Measurements from ENCODE around the gene PLA2G2D. TPM values are rescaled to one million over a fixed set of nuclear protein-coding genes. Genes with fewer than 3 reads are reported as not detected.

The PLA2G2D gene
- total and polyA plus RNA-seq, 2 of the 8 experiments (the other 6 are each of a cell fraction or from before 2014, with no cell fraction given) = not detected

- no peak overlapping the region for H3K9ac ChIP-seq (replicated peaks in 1 of 4; ENCODE audit: extremely low read depth in 1 of 4, low read depth in 3 of 4, low read length in 3 of 4)
- H3K27ac ChIP-seq (ENCODE audit: low read depth, low read length) = no peak overlapping the region
- no peak overlapping the region for H3K4me3 ChIP-seq (ENCODE audit: extremely low read depth in 1 of 4, insufficient read depth in 2 of 4, low read depth in 3 of 4, low read length in 4 of 4)
- no peak overlapping the region for H3K18ac ChIP-seq (ENCODE audit: extremely low read depth, low read length)
- no peak overlapping the region for H4K5ac ChIP-seq (ENCODE audit: insufficient read length, low read depth, low read length)
- H2BK5ac ChIP-seq (ENCODE audit: low read depth, low read length) = no peak overlapping the region
- no peaks in the 10 kb centered on the region for H3K79me2 ChIP-seq (ENCODE audit: control insufficient read depth in 1 of 2, insufficient read depth in 2 of 2, low read length in 2 of 2)
- H2BK20ac ChIP-seq (ENCODE audit: low read length) = no peak overlapping the region
- H3K79me1 ChIP-seq (ENCODE audit: low read depth, low read length) = no peaks in the 10 kb centered on the region
- H3K27me3 ChIP-seq (replicated peaks in 1 of 4; ENCODE audit: control insufficient read depth in 3 of 4, extremely low read depth in 1 of 4, insufficient read depth in 3 of 4, low read length in 3 of 4) = no peaks in the 10 kb centered on the region
- no peak overlapping the region for H2AFZ ChIP-seq (ENCODE audit: low read length)
- no peak overlapping the region for H2AK5ac ChIP-seq (ENCODE audit: low read depth, low read length)
- no peak overlapping the region for H3K14ac ChIP-seq (ENCODE audit: insufficient read length)
- H3K4me1 ChIP-seq (replicated peaks in 1 of 4; ENCODE audit: control insufficient read depth in 3 of 4, insufficient read depth in 4 of 4, low read length in 3 of 4) = no peaks in the 10 kb centered on the region
- no peak for FAIRE-seq
- H3K4me2 ChIP-seq (ENCODE audit: insufficient read depth in 1 of 2, low read depth in 2 of 2, low read length in 2 of 2) = no peak overlapping the region
- H2BK15ac ChIP-seq (ENCODE audit: low read length) = no peak overlapping the region
- no peaks in the 10 kb centered on the region for H3K9me3 ChIP-seq (ENCODE audit: insufficient read depth in 2 of 2, low read depth in 1 of 2, low read length in 1 of 2)
- H4K91ac ChIP-seq (replicated peaks; ENCODE audit: insufficient read length, low read length) = no peak overlapping the region
- no peak overlapping the region for H4K8ac ChIP-seq (ENCODE audit: extremely low read depth, insufficient read depth, low read length)
- no peak overlapping the region for H3K4ac ChIP-seq (replicated peaks; ENCODE audit: insufficient read length, low read depth, low read length)
- no peak overlapping the region for H2BK120ac ChIP-seq (replicated peaks; ENCODE audit: low read depth, low read length)
- 88% methylated on average over 7 of the region's 7 CpGs; no CpG with 5 or more reads in 1 of the 2 experiments for WGBS, 2 experiments (ENCODE audit: extremely low coverage in 1 of 2, insufficient coverage in 1 of 2, insufficient read length in 1 of 2, insufficient replicate concordance in 2 of 2, low coverage in 1 of 2, low lambda C conversion rate in 2 of 2, missing lambda C conversion rate in 1 of 2)
- H3K36me3 ChIP-seq (ENCODE audit: control insufficient read depth in 2 of 4, insufficient read depth in 4 of 4, low read length in 3 of 4) = no peaks in the 10 kb centered on the region
- CTCF ChIA-PET (ENCODE audit: partially characterized antibody) = interaction anchor here (0.8 to 4.1 kb wide), 7 partner anchors 10 to 313 kb away, joined by 3 to 23 read pairs (median 6); no protein-coding TSS in a partner anchor
- H3K23ac ChIP-seq (ENCODE audit: insufficient read length) = no peak overlapping the region
- no peak for DNase-seq (ENCODE audit: low read depth in 1 of 2, low spot score in 2 of 2)
- POLR2A ChIA-PET (ENCODE audit: partially characterized antibody) = interaction anchor here (0.6 kb wide), 1 partner anchor 435 kb away, joined by 3 read pairs; no protein-coding TSS in a partner anchor
- H3K23me2 ChIP-seq (ENCODE audit: low read depth, low read length) = no peaks in the 10 kb centered on the region
- no peaks in the 10 kb centered on the region for H4K20me1 ChIP-seq (replicated peaks in 1 of 2; ENCODE audit: control insufficient read depth in 1 of 2, insufficient read depth in 2 of 2, low read length in 2 of 2)
- H2BK12ac ChIP-seq (ENCODE audit: low read depth, low read length) = no peak overlapping the region
- no peak overlapping the region for H3K56ac ChIP-seq (replicated peaks; ENCODE audit: insufficient read length, low read depth, low read length)
- TF ChIP-seq ASH2L (IDR thresholded peaks at IDR 0.05; ENCODE audit: low read length) (no peak), TEAD4 (IDR thresholded peaks at IDR 0.05; ENCODE audit: low read depth, low read length) (no peak), RBBP5 (IDR thresholded peaks at IDR 0.05; ENCODE audit: borderline replicate concordance, low read depth, low read length) (no peak), ATF3 (IDR thresholded peaks at IDR 0.05; ENCODE audit: insufficient read depth, low read depth, low read length) (no peak), RNF2 (IDR thresholded peaks at IDR 0.05; ENCODE audit: borderline replicate concordance, low read depth, low read length, missing control alignments, poor library complexity, severe bottlenecking) (no peak), TAF7 (optimal IDR thresholded peaks at IDR 0.05; ENCODE audit: borderline replicate concordance, low read depth, low read length) (no peak), FOSL1 (IDR thresholded peaks at IDR 0.05; ENCODE audit: insufficient read depth, low read depth, low read length) (no peak)
Observed at GRCh38 chr1:20124456-20125057, 5.2 kb upstream of the PLA2G2D start.
